ENCODE measurements around the gene GARRE1.

DNA sequence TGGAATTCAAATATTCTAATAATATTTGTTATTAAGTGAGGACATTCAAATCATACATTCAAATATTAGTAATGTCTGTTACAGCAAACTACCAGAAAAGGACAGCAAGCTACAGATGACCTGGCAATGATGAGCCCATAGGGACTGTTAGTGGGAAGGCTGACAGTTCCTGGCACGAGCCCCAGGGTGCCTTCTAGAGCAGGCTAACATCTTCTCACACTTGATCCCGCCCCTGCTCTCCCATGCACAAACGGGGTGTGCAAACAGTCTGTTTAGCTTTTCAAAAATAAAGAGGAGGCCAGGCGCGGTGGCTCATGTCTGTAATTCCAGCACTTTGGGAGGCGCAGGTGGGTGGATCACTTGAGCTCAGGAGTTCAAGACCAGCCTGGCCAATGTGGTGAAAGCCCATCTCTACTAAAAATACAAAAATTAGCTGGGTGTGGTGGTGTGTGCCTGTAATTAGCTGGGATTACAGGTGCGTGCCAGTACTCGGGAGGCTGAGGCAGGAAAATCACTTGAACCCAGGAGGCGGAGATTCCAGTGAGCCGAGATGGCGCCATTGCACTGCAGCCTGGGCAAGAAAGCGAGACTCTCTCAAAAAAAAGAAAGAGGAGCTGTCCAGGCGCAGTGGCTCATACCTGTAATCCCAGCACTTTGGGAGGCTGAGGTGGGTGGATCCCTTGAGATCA lies 9.6 kb upstream of the GARRE1 start:
- TF ChIP-seq CTCF (IDR thresholded peaks at IDR 0.05; ENCODE audit: extremely low read depth in 1 of 2, insufficient read depth in 1 of 2, low read depth in 1 of 2, low read length in 2 of 2) (no peak), POLR2A (IDR thresholded peaks at IDR 0.05; ENCODE audit: low read depth, low read length) (no peak), GATA2 (IDR thresholded peaks at IDR 0.05; ENCODE audit: insufficient read depth, insufficient read length, low read depth, low read length) (no peak), EZH2 (IDR thresholded peaks at IDR 0.05; ENCODE audit: borderline replicate concordance, low read depth, low read length, severe bottlenecking) (no peak), POLR2AphosphoS5 (IDR thresholded peaks at IDR 0.05; ENCODE audit: insufficient read depth, low read depth, low read length) (no peak)
